ENCODE measurements around the gene CDH23. TPM values are rescaled to one million over a fixed set of nuclear protein-coding genes. Genes with fewer than 3 reads are reported as not detected.
A peak's percentile ranks its signal among the peaks of the same experiment; 100 is the strongest.
"Not testable (repeated sequence)": the region's sequence is repeated elsewhere in the genome, so short reads cannot be mapped to it uniquely, and the experiment has no call there.

Gene CDH23
- polyA plus RNA-seq, 5 donors = 2.3 to 3.6 (median 3.1) TPM

DNA sequence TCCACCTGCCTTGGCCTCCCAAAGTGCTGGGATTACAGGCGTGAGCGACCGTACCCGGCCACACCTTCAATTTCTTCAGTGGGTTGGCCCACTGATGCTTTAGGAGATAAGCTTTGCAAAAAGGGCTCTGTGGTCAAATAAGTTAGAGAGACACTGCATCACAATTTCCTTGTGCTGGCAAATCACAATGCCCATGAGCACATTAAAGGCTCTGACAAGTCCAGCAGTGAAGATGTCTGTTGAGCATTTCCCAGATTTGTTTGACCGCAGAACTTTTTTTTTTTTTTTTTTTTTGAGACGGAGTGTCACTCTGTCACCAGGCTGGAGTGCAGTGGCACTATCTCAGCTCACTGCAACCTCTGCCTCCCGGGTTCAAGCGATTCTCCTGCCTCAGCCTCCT is 203.5 kb downstream of the CDH23 start:
- DNase-seq = not testable (repeated sequence)

GRCh38 chr10:71600849-71601248 is 204.1 kb downstream of the CDH23 start:
- DNase-seq = no peak

- no peak for DNase-seq
Observed at GRCh38 chr10:71601273-71601672, 204.6 kb downstream of the CDH23 start.

GRCh38 chr10:71603150-71603549 is 206.4 kb downstream of the CDH23 start:
- no peak for DNase-seq

GRCh38 chr10:71603754-71604153 is 207.0 kb downstream of the CDH23 start:
- no peak for DNase-seq

DNA sequence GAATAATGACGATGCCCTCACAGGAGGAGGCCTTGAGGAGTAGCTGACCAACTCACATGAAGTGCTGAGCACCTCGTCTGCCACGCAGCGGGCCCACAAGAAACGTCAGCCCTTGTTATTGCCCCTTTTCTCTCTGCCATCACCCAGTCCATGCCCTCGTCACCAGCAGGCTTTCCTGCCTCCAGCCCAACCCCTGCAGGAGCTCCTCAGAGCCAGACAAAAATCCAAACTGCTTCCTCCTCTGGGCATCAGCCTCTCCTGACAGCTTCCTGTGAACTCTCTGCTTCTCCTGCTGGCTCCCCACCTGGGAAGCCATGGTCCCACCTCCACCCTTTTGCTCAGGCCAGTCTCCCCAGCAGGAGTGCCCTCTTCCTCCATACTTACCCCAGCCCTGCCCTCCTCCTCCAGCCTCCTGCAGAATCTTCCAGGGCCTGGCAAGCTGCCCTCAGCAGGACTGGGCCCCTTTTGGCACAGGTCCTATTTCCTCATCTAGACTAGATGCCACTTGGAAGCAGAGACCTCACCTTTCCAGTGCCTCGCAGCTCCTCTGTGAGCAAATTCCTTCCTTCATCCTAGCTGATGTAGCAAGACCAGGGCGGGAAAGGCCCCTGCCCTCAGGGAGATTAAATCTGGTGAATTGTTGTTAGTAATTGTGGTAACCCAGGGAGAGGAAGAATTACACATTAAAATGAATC is 207.8 kb downstream of the CDH23 start:
- DNase-seq = no peak

DNA sequence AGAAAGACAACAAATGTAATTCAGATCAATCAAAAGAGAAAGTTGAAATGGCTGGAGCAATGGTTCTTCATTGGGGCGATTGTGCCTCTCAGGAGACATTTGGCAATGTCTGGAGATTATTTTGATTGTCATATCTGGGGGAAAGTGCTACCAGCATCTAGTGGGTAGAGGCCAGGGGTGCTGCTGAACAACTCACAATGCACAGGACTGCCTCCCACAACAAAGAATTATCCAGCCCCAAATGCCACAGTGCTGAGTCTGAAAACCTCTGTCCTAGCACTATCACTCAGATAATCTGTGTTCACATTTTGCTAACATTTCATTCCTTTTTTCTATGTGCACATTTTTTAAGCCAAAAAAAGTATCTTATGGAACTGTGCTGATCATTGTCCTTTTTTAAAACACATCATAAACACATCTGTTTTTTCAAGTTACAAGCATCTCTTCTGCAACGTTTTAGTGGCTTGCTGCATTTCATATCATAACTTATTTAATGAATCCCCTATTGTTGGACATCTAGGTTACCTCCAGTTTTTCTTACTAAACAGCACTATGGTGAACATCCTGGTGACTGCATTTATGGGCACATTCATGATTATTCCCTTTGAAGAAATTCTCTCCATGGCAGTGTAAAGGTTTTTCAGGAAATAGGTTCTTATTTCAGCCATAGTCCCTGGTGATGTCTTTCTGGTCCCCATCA is 208.7 kb downstream of the CDH23 start:
- no peak for DNase-seq

DNA sequence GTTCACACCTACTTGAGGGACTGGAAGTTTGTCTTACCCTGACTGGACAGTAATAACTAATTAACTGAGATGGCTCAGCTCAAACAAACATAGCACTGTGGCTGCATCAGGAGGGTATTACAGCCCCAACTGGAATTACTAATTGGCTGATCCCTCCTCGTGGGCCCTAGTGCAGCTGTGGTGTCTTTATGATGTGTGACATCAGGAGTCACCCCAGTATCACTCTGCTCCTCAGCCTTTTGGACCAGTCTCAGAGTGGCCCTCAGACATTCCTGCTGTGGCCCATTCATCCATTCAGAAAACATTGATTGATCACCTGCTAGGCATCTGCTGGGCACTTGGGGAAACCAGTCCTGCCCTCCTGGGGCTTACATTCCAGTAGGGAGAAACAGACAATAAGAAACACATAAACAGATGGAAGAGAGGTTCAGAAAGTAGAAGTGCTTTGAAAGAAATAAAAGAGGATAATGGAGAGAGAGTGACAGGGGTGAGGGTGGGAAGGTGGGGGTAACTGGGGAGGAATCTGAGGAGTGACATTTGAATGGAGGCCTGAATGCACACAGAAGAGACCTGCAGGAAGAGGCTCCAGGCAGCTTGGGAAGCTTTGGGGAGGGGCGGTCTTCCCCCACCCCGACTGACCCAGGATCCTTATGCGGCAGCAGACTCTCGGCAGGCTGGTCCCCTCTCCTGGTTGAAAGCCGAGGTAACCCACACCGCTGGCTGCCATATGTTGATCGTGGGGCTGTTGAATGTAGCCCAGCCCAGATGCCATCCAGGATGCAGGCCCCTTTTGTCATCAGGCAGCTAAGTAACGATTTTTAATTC is 209.7 kb downstream of the CDH23 start:
- DNase-seq = no peak

DNA sequence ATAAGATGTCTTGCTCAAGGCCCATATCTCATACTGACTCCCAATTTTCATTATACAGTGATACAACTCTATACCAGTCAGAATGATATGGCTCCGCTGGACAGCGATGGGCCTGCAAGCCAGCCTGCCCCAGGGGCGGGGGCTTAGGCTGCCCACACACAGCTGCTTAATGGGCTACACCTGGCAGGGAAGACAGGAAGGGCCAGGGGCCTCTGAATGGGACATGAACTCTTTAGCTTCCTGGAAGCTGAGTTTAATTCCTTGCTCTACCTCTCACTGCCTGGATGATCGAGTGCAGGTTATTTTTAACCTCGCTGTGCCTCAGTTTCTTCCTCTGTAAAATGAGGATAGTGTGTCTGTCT is 210.3 kb downstream of the CDH23 start:
- DNase-seq = no peak

- peak; percentile 48 to 65 for DNase-seq
Observed at GRCh38 chr10:71608819-71609768, 212.4 kb downstream of the CDH23 start.

DNA sequence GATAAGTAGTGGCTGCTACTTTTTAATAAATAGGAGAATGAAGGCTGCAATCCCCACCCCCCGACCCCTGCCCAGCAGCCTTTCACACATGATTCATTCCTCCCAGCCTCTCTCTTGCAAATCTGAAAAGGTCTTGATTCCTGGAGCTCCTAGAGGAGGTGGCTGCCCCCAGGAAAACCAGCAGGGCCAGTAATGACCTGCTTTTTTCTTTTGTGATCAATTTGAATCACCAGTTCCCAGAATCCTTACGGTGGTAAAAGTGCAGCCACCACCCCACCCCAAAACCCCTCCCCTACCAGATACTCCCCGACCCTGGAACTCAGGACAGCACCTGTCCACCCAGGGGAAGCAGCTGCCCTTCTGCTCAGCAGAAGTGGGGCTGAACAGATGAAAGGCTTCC is 213.9 kb downstream of the CDH23 start:
- no peak for DNase-seq

DNA sequence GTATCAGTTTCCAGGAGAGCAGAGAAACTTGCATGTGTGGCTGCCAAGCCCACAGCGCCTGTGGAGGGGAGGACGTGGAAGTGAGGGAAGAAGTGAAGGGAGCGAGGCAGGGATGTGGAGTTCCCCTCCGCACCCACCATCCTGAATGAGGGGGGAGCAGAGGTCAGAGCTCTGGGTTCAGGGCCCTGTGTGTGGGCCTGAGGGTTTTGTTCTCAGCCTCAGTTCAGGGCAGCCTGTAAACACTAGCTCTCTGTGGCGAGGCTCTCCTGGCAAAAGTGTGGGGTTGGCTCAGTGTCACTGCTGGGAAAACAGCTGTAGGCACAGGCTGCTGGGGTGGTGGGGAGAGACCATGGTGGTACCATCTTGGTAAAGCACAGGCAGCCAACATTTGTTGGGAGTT is 214.4 kb downstream of the CDH23 start:
- DNase-seq = no peak

DNA sequence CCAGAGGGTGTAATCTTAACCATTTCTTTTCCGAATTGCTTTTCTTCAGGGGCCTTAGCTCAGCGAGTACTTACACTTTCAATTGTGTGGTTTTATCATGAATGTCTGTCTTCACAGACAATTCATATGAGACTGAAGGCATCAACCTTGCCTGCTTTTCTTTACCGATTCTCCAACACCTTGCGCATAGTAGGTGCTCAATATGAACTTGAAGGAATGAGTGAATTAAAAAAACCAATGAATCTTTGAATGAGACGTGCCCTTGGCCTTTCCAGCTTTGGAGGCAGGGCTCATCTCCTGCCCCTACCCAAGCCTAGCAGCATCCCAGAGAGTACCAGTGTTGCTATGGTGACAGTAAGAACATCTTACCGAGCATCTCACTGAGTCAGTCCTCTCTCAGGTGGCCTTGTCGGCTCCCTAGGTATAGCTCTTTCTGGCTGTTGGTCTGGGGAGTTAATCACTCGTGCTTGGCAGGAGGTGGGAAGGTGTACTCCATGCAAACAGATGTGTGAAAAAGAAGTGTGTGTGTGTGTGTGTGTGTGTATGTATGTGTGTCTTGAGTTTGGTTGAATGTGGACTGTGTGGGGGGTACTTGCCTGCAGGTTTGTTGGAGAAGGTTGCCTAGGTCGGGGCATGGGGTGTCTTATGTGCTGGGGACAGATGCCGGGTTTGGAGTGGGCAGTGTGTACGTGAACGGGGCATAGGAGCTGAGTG is 215.1 kb downstream of the CDH23 start:
- DNase-seq = no peak

- DNase-seq = no peak
Observed at GRCh38 chr10:71613261-71613777, 216.6 kb downstream of the CDH23 start.

DNA sequence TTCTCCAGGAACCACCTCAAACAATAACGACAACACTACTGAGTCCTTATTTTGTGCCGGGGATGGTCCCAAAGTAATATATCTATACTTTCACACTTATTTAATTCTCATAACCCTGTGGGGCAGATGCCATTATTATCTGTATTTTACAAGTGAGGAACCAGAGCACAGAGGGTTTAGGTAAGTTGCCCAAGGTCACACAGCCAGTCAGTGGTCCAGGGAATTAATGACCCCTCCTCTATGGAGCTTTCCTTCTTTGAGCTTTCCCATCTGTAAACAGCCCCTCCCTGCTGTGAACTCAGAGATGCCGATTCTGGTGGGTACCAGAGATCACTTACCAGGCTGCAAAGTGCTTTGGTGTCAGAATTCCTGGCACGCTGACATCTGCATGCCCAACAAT is 217.2 kb downstream of the CDH23 start:
- no peak for DNase-seq

- no peak for DNase-seq
Observed at GRCh38 chr10:71614946-71615345, 218.2 kb downstream of the CDH23 start.

- no peak for DNase-seq
Observed at GRCh38 chr10:71615538-71616329, 219.0 kb downstream of the CDH23 start.

DNA sequence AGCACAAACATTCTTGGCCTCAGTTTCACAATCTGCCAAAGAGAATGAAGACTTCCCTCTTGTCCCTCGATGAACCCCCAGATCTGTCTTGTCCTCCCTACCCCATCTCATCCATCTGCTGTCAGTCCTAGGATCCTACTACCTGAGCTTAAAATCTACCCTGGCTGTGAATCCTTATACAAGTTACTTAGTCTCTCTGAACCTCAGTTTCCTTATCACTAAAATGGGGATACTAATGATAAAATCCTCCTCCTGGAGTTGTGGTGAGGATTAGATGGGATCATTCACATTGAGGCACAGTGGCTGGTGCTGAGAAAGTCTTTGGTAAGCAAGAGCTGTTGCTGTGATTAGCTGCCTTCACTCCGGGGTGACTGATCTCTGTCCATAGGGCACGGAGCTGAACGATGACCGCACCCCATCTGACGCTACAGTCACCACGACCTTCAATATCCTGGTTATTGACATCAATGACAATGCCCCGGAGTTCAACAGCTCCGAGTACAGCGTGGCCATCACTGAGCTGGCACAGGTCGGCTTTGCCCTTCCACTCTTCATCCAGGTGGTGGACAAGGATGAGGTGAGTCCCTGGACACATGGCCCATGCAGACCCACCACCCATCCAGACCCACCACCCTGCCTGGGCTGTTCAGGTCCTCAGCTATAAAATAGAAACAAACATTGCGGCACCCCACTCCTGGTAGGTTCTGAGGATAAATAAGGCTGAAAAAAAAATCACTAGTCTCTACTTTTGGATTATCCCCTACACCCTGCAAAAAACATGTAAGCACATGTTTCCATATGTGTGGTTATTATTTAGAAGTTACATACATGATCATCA is 220.3 kb downstream of the CDH23 start:
- DNase-seq = no peak

GRCh38 chr10:71618176-71618575 is 221.5 kb downstream of the CDH23 start:
- no peak for DNase-seq
